Sigmoid colon (tissue), 7 donors: ENCODE data around the gene STKLD1. TPM values are rescaled to one million over a fixed set of nuclear protein-coding genes. Genes with fewer than 3 reads are reported as not detected.

Experiments used
- DNase-seq: peaks from one replicate; pipeline ENCODE4 v3.0.0-alpha.2; 2019
- H3K27ac ChIP-seq, 4 donors: fragments of 200-600 bp; sonication (generic); one replicate each; pipeline ENCODE4 v1.5.1; 2016 to 2019; ENCODE audit warnings: mild to moderate bottlenecking in 1 of 4
- H3K27me3 ChIP-seq, 3 donors: fragments of 200-600 bp; sonication (generic); one replicate each; pipeline ENCODE4 v1.5.1; 2019; ENCODE audit warnings: mild to moderate bottlenecking in 1 of 3
- H3K36me3 ChIP-seq, 4 donors: fragments of 200-600 bp; sonication (generic); one replicate each; pipeline ENCODE4 v1.5.1; 2016 to 2019
- H3K4me1 ChIP-seq, 4 donors: fragments of 200-600 bp; sonication (generic); one replicate each; pipeline ENCODE4 v1.5.1; 2017 to 2019
- H3K4me3 ChIP-seq, 4 donors: fragments of 200-600 bp; sonication (generic); one replicate each; pipeline ENCODE4 v1.5.1; 2017 to 2019; ENCODE audit warnings: mild to moderate bottlenecking in 2 of 4, moderate library complexity in 1 of 4
- H3K9me3 ChIP-seq, 4 donors: fragments of 200-600 bp in 3 of 4; sonication (generic) in 3 of 4; one replicate each; pipeline versions ENCODE4 v1.5.1 to v1.6.1; 2013 to 2019
- CTCF ChIP-seq, 4 experiments: fragments of 450-650 bp in 3 of 4; fragments of 200-600 bp in 1 of 4; IDR thresholded peaks; one replicate each; pipeline ENCODE4 v1.5.1; 2016 to 2019; ENCODE audit warnings: antibody characterized with exemption in 4 of 4, mild to moderate bottlenecking in 3 of 4, moderate library complexity in 2 of 4
- EP300 ChIP-seq, 4 donors: sonication (generic); formaldehyde crosslinking; IDR thresholded peaks; one replicate each; pipeline ENCODE4 v1.6.1; 2017; ENCODE audit warnings: antibody characterized with exemption in 4 of 4
- POLR2A ChIP-seq, 2 donors: fragments of 450-650 bp; IDR thresholded peaks; one replicate each; pipeline ENCODE4 v1.6.1; 2016; ENCODE audit warnings: antibody characterized with exemption in 2 of 2, mild to moderate bottlenecking in 2 of 2, moderate library complexity in 2 of 2
- POLR2AphosphoS5 ChIP-seq, 4 donors: sonication (generic); formaldehyde crosslinking; IDR thresholded peaks; one replicate each; pipeline ENCODE4 v1.6.1; 2017; ENCODE audit warnings: antibody characterized with exemption in 4 of 4
- WGBS, 2 donors: extraction: QIAGEN DNeasy Blood & Tissue Kit; methylation state at CpG; one replicate each; pipeline ENCODE4 v1.1.7; 2013; 5-methylcytosine and 5-hydroxymethylcytosine counted together
- intact Hi-C: fragments of 100-400 bp; cut with DNase I; formaldehyde crosslinking; loops from one replicate; pipeline ENCODE4 v1.15.1; 2023
- polyA plus RNA-seq, 3 donors: library from polyadenylated mRNA; stranded (reverse); fragments of 200-250 nt; gene quantifications; one replicate each; pipeline ENCODE4 v1.2.3, GENCODE V29; 2013
- total RNA-seq, 4 donors: library from RNA; depleted of rRNA; stranded (reverse); fragments of >200 nt; gene quantifications; one replicate each; pipeline ENCODE4 v1.1.0, GENCODE V29; 2016
- donor health status: healthy with polysubstance abuse.
- donor health status: Bipolar disorder and iron deficiency.
- donor health status: healthy.

STKLD1 gene
- total and polyA plus RNA-seq, 7 donors, result 0.49 to 8.3 (median 1.5) TPM; not detected in 1

GRCh38 chr9:133405508-133406438 lies 29.6 kb downstream of the STKLD1 start:
- 84 to 85% methylated on average over 19 of the region's 19 CpGs for WGBS, 2 donors

GRCh38 chr9:133406480-133407307 lies 30.5 kb downstream of the STKLD1 start:
- DNase-seq, result peak; percentile 85
- Histone ChIP-seq H3K36me3 (peaks cover 12 to 72% (median 43%) of the 10 kb centered on the region in 4 donors), H3K4me1 (no peaks in the 10 kb centered on the region), H3K27me3 (no peaks in the 10 kb centered on the region), H3K27ac (no peak overlapping the region), H3K9me3 (no peaks in the 10 kb centered on the region), H3K4me3 (no peak overlapping the region)
- intact Hi-C loops, result loop anchor here (1.0 kb wide), 1 partner anchor 80 kb away; no protein-coding TSS in a partner anchor
- TF ChIP-seq EP300 (IDR thresholded peaks at IDR 0.05) (no peak), CTCF (IDR thresholded peaks at IDR 0.05) (peak; percentile 82 to 92 (median 89))
- WGBS, 2 donors, result 48 to 57% methylated on average over 24 of the region's 24 CpGs

More at GRCh38 chr9:133405508-133406438, 29.6 kb downstream of the STKLD1 start:
- no peak for DNase-seq
- peaks cover 6 to 63% (median 34%) of the 10 kb centered on the region in 4 donors for H3K36me3 ChIP-seq
- no peaks in the 10 kb centered on the region for H3K9me3 ChIP-seq
- TF ChIP-seq CTCF (IDR thresholded peaks at IDR 0.05) (no peak), EP300 (IDR thresholded peaks at IDR 0.05) (no peak), POLR2A (IDR thresholded peaks at IDR 0.05) (no peak), POLR2AphosphoS5 (IDR thresholded peaks at IDR 0.05) (no peak)
- H3K27ac ChIP-seq, result no peak overlapping the region
- intact Hi-C loops, result no loop called here
- no peaks in the 10 kb centered on the region for H3K27me3 ChIP-seq
- H3K4me3 ChIP-seq, result no peak overlapping the region
- no peaks in the 10 kb centered on the region for H3K4me1 ChIP-seq

- Histone ChIP-seq H3K36me3 (peaks cover 12 to 85% (median 53%) of the 10 kb centered on the region in 4 donors), H3K27ac (no peak overlapping the region), H3K9me3 (no peaks in the 10 kb centered on the region), H3K4me1 (no peaks in the 10 kb centered on the region), H3K27me3 (no peaks in the 10 kb centered on the region), H3K4me3 (no peak overlapping the region)
- WGBS, 2 donors, result 94 to 95% methylated on average over 1 of the region's 1 CpG
- DNase-seq, result no peak
- TF ChIP-seq CTCF (IDR thresholded peaks at IDR 0.05) (no peak), POLR2A (IDR thresholded peaks at IDR 0.05) (no peak), EP300 (IDR thresholded peaks at IDR 0.05) (no peak), POLR2AphosphoS5 (IDR thresholded peaks at IDR 0.05) (no peak)
- intact Hi-C loops, result no loop called here
Measured at GRCh38 chr9:133408042-133408441, 31.9 kb downstream of the STKLD1 start.

- Histone ChIP-seq H3K4me3 (no peak overlapping the region), H3K9me3 (no peaks in the 10 kb centered on the region), H3K27ac (no peak overlapping the region), H3K4me1 (peaks cover 0 to 31% (median 23%) of the 10 kb centered on the region in 4 donors), H3K27me3 (no peaks in the 10 kb centered on the region), H3K36me3 (peaks cover 8 to 54% (median 30%) of the 10 kb centered on the region in 4 donors)
- DNase-seq, result no peak
- no peak for TF ChIP-seq CTCF (IDR thresholded peaks at IDR 0.05)
- no peak for TF ChIP-seq EP300 (IDR thresholded peaks at IDR 0.05)
- no peak for TF ChIP-seq POLR2AphosphoS5 (IDR thresholded peaks at IDR 0.05)
- no peak for TF ChIP-seq POLR2A (IDR thresholded peaks at IDR 0.05)
- 69 to 78% methylated on average over 1 of the region's 1 CpG for WGBS, 2 donors
- intact Hi-C loops, result loop anchor here (5.0 to 10.0 kb wide), 3 partner anchors 38 to 320 kb away; partner anchors contain the start of genes SARDH, SLC2A6, STKLD1 and SURF4
Measured at GRCh38 chr9:133415170-133415569, 39.0 kb downstream of the STKLD1 start.
